Subcutaneous adipose tissue (tissue), 4 donors: Measurements from ENCODE around the gene AOAH. TPM values are rescaled to one million over a fixed set of nuclear protein-coding genes. Genes with fewer than 3 reads are reported as not detected.

Experiments used
- CTCF ChIP-seq: fragments of 450-650 bp; IDR thresholded peaks from one replicate; pipeline ENCODE4 v1.5.1; 2016; ENCODE audit warnings: low read depth, mild to moderate bottlenecking, control low read depth, antibody characterized with exemption, moderate library complexity
- total RNA-seq, 4 donors: library from RNA; depleted of rRNA; stranded (reverse); fragments of >200 nt; gene quantifications; one replicate each; pipeline ENCODE4 v1.1.0, GENCODE V29; 2016

AOAH gene
- total RNA-seq, 4 donors from 2014 or later: 4.6 to 51.7 (median 15.3) TPM

- TF ChIP-seq CTCF: no peak
Measured at GRCh38 chr7:36760856-36761762, 36.8 kb upstream of the AOAH start.

- no peak for TF ChIP-seq CTCF
Measured at GRCh38 chr7:36758879-36759278, 34.6 kb upstream of the AOAH start.

DNA sequence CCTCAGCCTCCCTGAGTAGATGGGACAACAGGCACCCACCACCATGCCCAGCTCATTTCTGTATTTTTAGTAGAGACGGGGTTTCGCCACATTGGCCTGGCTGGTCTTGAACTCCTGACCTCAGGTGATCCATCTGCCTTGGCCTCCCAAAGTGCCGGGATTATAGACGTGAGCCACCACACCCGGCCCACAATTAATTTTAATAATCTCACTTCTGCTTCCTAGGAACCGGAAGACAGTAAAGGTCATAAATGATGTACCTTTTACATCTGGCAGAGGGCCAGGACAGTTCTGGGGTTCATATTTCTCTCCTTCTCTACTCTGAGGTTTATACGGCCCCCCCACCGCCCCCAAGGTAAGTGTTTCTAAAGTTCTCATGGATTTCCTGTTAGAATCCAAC, 31.2 kb upstream of the AOAH start:
- no peak for TF ChIP-seq CTCF

- TF ChIP-seq CTCF: no peak
Measured at GRCh38 chr7:36752026-36752711, 27.9 kb upstream of the AOAH start.

DNA sequence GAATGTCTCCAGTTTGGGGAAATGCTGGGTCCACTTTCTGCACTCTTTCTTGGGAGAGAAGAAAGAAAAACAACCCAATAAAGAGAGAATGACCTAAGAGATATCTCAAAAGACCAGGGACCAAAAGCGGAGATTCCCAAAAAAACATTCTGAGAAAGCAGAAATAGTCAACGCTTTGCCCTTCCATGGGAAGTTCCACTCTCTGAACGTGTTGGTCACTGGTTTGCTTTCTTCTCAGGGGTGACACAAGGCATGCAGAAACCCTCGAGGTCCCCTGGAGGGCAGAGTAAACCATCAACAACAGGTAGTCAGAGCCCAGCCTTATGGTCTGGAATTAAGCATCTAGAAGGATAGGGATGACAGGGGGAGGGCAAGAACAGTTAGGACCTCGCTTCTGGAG, 26.2 kb upstream of the AOAH start:
- TF ChIP-seq CTCF: no peak

- TF ChIP-seq CTCF: no peak
Measured at GRCh38 chr7:36749282-36749960, 25.1 kb upstream of the AOAH start.

GRCh38 chr7:36748017-36748487, 23.8 kb upstream of the AOAH start:
- TF ChIP-seq CTCF: no peak
